Mucosa of rectum (tissue), 2 donors: ENCODE results near the gene DKK2.
"Not testable (repeated sequence)": the region's sequence is repeated elsewhere in the genome, so short reads cannot be mapped to it uniquely, and the experiment has no call there.

ENCODE experiments used
- H3K27ac ChIP-seq, 2 donors: one replicate each; pipeline ENCODE4 v1.7.0; 2013; ENCODE audit warnings: inconsistent platforms in 2 of 2, low read depth in 2 of 2, low read length in 2 of 2
- H3K27me3 ChIP-seq, 2 donors: one replicate each; pipeline ENCODE4 v1.7.0; 2013; ENCODE audit warnings: low read length in 2 of 2; ENCODE audit not compliant: control insufficient read depth in 2 of 2, insufficient read depth in 2 of 2
- H3K36me3 ChIP-seq, 2 donors: one replicate each; pipeline ENCODE4 v1.7.0; 2013; ENCODE audit warnings: low read length in 2 of 2; ENCODE audit not compliant: control insufficient read depth in 2 of 2, insufficient read depth in 2 of 2
- H3K4me1 ChIP-seq, 2 donors: one replicate each; pipeline ENCODE4 v1.7.0; 2013; ENCODE audit warnings: low read length in 2 of 2, mild to moderate bottlenecking in 1 of 2; ENCODE audit not compliant: control insufficient read depth in 2 of 2, insufficient read depth in 2 of 2
- H3K4me3 ChIP-seq, 2 donors: one replicate each; pipeline ENCODE4 v1.7.0; 2013; ENCODE audit warnings: low read length in 2 of 2
- H3K9ac ChIP-seq, 2 donors: one replicate each; pipeline ENCODE4 v1.7.0; 2013; ENCODE audit warnings: low read length in 2 of 2, low read depth in 1 of 2, mild to moderate bottlenecking in 1 of 2
- H3K9me3 ChIP-seq, 2 donors: one replicate each; pipeline ENCODE4 v1.7.0; 2013; ENCODE audit warnings: low read length in 2 of 2; ENCODE audit not compliant: control insufficient read depth in 2 of 2
- donor health status: healthy.
- donor health status: Normal muscosa, but diverticular disease.

DKK2 gene

DNA sequence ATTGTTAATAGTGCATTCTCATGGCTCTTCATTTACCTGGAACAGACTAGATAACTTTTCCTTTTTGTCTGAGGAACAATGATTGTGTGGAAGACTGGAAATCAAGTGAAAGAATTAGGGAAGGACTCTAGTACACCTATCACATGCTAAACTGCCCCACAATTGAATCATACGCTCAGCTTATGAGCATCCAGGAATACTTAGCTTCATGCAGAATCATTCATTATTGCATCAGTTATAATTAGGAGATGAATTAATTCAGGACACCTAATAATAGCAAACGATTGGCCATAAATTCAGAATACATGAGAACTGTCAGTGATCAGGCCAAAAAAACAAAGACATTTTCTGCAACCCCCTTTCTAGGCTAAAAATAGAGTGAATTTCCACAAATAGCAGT lies 106.9 kb downstream of the DKK2 start:
- no peak overlapping the region for H3K27ac ChIP-seq
- no peak overlapping the region for H3K9ac ChIP-seq
- no peaks in the 10 kb centered on the region for H3K9me3 ChIP-seq
- H3K27me3 ChIP-seq = no peaks in the 10 kb centered on the region
- no peaks in the 10 kb centered on the region for H3K36me3 ChIP-seq
- H3K4me1 ChIP-seq = no peaks in the 10 kb centered on the region
- no peak overlapping the region for H3K4me3 ChIP-seq

DNA sequence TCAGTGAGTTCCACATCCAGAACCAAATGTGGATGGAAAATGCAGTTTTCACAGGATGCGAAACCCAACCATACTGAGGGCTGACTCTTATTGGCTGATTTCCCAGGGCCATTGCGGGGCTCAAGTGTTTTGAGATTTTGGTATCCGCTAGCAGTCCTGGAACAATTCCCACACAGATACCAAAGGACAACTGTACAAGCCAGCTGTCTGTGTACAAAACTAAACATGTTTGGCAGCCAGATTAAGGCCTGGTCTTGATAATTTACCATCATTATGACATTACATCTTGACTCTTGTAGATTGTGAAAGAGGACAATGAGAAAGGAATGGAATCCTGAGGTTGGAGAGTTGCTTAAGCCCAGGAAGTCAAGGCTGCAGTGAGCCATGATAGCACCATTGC lies 121.9 kb downstream of the DKK2 start:
- Histone ChIP-seq H3K4me3 (no peak overlapping the region), H3K27ac (no peak overlapping the region), H3K36me3 (no peaks in the 10 kb centered on the region), H3K9ac (no peak overlapping the region), H3K9me3 (no peaks in the 10 kb centered on the region), H3K27me3 (no peaks in the 10 kb centered on the region), H3K4me1 (no peaks in the 10 kb centered on the region)

DNA sequence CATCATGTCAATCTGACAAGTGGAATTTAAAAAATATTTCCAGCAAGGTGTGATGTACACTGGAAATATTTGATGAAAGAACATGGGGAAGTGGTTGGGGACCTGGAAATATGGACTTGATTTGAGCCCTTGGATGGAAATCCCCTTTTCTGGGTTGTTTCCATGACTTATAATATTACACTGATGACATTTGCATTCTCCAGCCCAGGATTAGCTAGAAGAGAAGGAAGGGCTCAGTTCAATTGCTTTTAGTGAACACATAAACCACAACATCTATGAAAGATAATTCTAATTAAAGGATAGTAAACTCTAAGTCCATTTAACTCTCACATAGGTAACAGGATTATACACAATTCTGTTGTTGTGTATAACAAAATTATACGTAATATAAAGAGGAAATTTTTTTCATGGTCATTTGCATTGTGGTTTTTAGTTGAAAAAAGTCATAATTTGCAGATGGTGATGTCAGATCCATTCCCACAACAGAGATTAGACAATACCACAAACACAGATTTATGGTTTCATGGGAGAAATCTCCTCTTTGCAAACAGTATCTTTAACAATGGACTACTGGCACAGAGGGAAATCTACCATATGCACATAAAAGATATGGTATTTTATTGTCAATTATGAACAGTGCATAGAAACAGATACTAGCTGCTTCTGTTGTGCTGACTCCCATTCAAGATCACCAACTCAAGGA lies 126.5 kb downstream of the DKK2 start:
- no peak overlapping the region for H3K27ac ChIP-seq
- no peak overlapping the region for H3K4me3 ChIP-seq
- H3K9me3 ChIP-seq = no peaks in the 10 kb centered on the region
- H3K4me1 ChIP-seq = no peaks in the 10 kb centered on the region
- no peak overlapping the region for H3K9ac ChIP-seq
- H3K36me3 ChIP-seq = no peaks in the 10 kb centered on the region
- no peaks in the 10 kb centered on the region for H3K27me3 ChIP-seq

DNA sequence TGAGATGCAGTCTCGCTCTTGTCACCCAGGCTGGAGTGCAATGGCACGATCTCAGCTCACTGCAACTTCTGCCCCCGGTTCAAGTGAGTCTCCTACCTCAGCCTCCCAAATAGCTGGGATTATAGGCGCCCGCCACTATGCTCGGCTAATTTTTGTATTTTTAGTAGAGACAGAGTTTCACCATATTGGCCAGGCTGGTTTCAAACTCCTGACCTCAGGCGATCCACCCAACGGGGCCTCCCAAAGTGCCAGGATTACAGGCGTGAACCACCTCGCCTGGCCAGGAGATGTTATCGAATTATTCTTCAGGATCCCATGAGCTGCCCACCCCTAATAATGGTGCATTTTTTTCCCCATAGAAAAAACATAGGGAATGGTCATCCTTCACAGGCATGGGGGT lies 128.1 kb downstream of the DKK2 start:
- not testable (repeated sequence) for H3K27me3 ChIP-seq, H3K4me1 ChIP-seq, H3K36me3 ChIP-seq, H3K4me3 ChIP-seq, H3K27ac ChIP-seq, H3K9me3 ChIP-seq, H3K9ac ChIP-seq

DNA sequence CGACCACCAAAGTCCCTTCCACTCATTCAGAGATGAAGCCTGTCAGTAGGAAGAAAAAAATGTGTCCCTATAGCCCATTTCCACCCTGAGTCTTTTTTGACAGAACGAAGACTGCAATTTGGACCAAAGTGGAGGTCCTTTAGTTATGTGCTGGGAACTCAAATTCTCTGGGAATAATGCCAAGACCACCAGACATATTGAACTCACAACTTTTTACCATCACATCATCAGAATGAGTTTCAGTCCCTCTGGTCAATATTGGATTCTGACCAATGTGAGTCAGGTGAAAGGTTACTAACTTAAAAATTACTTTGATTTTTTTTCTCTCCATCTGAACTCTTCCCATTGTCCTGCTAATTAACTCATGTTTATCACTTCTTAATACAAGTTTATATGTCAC lies 128.9 kb downstream of the DKK2 start:
- Histone ChIP-seq H3K27ac (no peak overlapping the region), H3K9ac (no peak overlapping the region), H3K4me1 (no peaks in the 10 kb centered on the region), H3K36me3 (no peaks in the 10 kb centered on the region), H3K9me3 (no peaks in the 10 kb centered on the region), H3K4me3 (no peak overlapping the region), H3K27me3 (no peaks in the 10 kb centered on the region)

DNA sequence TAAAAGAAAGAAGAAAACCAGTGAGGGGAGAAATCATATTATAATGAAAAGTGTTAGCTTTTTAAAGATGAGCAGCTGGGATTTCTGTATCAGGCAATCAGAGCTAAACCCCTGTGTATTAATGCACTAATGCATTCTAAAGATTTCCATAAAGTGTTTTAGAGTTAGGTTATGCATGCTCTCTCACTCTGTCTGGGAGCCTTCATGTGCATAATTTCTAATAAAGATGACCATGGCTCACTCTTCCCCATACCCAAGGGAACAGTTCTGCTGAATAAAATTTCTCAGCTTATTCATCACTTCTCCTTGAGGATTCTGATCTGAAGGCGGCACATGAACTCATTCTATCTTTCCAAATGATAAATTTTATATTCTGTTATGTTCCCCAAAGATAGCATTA lies 129.4 kb downstream of the DKK2 start:
- Histone ChIP-seq H3K9ac (no peak overlapping the region), H3K36me3 (no peaks in the 10 kb centered on the region), H3K27me3 (no peaks in the 10 kb centered on the region)

GRCh38 chr4:106898621-106899230 lies 137.4 kb downstream of the DKK2 start:
- Histone ChIP-seq H3K4me1 (no peaks in the 10 kb centered on the region), H3K4me3 (no peak overlapping the region), H3K36me3 (no peaks in the 10 kb centered on the region), H3K27ac (no peak overlapping the region), H3K9ac (no peak overlapping the region), H3K27me3 (no peaks in the 10 kb centered on the region), H3K9me3 (no peaks in the 10 kb centered on the region)

More for the DNA sequence above, 129.4 kb downstream of the DKK2 start:
- Histone ChIP-seq H3K4me1 (no peaks in the 10 kb centered on the region), H3K9me3 (no peaks in the 10 kb centered on the region), H3K4me3 (no peak overlapping the region), H3K27ac (no peak overlapping the region)

DNA sequence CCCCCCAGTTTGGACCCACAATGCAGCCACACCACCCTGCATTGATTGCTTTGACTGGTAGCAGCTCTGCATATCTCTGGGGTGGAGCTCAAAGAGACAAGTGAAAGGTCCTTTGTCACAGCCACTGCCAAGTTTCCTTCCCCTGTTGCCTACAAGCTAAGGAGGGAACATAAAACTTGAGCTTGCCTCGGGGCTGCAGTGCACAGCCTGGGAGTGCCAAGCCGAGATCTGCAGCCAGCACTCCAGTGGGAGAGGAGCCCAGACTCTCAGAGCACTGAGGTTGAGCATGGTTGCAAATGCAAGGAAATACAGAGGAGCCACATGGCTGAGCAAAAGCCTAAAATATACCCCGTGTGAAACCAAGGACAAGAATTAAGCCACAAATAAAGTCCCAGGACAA lies 142.2 kb downstream of the DKK2 start:
- no peak overlapping the region for H3K27ac ChIP-seq
- H3K27me3 ChIP-seq = no peaks in the 10 kb centered on the region
- no peaks in the 10 kb centered on the region for H3K9me3 ChIP-seq
- H3K4me1 ChIP-seq = no peaks in the 10 kb centered on the region
- H3K9ac ChIP-seq = no peak overlapping the region
- no peaks in the 10 kb centered on the region for H3K36me3 ChIP-seq
- no peak overlapping the region for H3K4me3 ChIP-seq

DNA sequence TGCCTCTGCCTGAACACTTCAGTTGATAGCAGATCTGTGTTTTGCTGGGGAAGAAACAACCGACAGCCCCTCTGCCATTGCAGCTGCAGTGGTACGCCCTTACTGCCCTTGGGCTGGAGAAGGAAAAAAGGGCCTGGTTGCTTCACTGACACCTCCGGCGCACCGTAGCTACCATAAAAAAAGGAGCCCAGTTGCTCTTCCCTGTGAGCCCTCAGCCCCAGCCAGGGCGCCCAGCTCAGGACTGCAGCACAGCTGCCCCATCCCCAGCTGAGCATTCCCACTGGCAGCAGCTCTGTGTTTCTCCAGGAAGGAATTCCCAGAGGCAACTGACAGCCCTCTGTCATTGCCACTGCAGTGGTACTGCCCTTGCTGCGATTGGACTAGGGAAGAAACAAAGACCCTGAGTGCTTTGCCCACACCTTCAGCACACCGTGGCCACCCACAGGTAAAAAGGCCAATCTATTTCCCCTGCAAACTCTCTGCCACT lies 142.7 kb downstream of the DKK2 start:
- Histone ChIP-seq H3K27ac (no peak overlapping the region), H3K4me3 (no peak overlapping the region), H3K27me3 (no peaks in the 10 kb centered on the region), H3K9ac (no peak overlapping the region), H3K4me1 (no peaks in the 10 kb centered on the region), H3K9me3 (no peaks in the 10 kb centered on the region), H3K36me3 (no peaks in the 10 kb centered on the region)

DNA sequence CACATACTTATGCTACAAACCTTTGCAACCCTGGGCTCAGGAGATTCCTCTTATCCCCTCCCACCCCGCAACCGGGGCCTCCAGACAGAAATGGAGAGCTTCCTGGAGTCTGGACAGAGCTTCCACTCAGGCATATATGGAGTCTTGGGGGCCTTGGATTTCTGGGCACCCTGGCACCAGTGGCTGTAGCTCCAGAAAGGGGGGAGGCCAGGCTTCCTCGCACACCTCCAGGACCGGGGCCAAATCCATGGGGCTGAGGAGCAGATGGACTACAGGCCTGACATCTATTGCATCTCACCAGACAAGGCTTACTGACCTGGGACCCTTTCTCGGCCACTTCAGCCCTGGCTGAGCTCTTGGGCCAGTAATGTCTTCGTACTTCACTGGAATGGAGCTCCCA lies 143.3 kb downstream of the DKK2 start:
- Histone ChIP-seq H3K27ac (no peak overlapping the region), H3K4me1 (no peaks in the 10 kb centered on the region), H3K27me3 (no peaks in the 10 kb centered on the region), H3K4me3 (no peak overlapping the region), H3K9me3 (no peaks in the 10 kb centered on the region), H3K9ac (no peak overlapping the region), H3K36me3 (no peaks in the 10 kb centered on the region)
